HG03066 (cell line): ENCODE results near the gene PPARG.
"Not testable (repeated sequence)": the region's sequence is repeated elsewhere in the genome, so short reads cannot be mapped to it uniquely, and the experiment has no call there.

ENCODE experiments used
- ATAC-seq: cut with Tn5 transposase; IDR thresholded peaks from one replicate; pipeline ENCODE4 v1.9.1; 2021; ENCODE audit warnings: low read depth; ENCODE audit not compliant: unreplicated experiment

Gene PPARG

DNA sequence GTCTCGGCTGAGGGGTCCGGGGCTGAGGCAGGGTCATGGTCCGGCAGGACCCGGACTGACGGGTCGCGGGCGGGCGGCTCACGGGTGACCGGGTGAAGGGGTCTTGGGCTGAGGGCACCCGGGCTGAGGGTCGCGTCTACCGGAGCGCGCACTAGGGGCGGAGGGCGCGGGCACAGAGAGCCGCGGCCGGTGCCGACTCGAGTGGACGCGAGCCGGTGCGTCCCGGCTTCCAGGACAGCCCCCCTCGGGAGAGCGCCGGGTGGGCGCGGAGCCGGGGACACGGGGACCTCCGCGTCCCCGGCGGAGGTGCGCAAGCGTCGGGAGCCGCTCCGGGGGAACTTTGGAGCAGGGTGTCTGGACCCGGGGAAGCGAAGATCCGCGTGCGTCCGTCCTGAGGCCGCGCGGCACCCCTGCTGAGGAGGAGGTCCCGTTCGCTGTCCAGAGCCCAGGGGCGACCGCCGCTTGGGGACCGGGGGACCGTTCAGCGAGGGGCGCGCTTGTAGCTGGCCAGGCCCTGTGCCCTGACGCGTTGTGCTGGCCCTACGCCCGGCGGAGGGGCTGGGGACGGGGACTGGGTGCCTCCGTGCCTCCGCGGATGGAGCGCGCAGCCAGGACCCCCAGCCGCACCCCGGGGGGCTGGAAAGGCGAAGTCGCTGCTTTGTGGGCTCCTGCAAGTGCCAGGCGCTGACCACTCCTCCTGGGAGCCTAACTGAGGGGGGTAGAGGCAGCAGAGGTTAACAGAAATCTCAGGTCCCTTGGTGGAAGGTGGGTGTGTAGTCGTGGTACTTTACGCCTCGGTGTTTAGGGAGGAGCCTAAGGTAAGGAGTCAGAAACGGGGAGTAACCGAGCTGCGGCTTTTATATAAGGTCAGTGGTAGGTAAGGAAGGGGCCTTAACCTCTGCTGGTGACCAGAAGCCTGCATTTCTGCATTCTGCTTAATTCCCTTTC, at the start of gene PPARG:
Gene PPARG (plus strand): TSS at position 889 of the 948 bp plus-strand sequence. CDS start 90,642 bp downstream, outside the sequence.
- ATAC-seq: no peak

DNA sequence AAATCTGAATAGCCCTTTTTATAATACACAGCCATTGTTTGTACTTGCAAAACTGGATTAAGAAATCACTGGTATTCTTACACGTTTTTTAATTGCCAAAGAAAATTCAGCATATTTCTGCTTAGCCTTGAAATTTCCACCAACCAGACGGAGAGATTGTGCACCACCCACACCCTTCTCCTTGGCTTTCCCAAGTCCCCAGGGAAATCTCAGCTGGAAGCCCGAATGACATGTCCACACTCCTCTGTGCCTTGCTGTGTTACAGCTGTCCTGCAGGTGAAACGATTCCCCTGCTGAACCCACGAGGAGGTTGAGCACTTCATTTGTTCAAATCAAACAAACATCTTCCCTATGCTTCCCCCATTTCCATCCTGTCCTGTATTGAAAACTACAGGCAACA, 49.6 kb upstream of the PPARG start:
- no peak for ATAC-seq

DNA sequence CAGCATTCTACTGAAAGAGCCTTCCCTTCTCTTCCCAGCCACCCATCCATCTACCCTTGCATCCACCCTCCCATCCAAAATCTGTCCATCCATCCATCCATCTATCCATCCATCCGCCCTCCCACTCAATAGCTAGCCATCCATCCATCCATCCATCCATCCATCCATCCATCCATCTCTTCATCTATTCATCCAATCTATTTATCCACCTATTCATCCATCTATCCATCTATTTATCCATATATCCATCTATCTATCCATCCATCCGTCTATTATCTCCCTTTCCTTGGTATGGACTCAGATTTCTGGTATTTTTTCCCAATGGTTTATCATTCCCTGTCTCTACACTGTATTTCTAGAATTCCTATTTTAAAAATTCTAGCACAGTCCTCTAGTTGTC, 46.1 kb upstream of the PPARG start:
- no peak for ATAC-seq

DNA sequence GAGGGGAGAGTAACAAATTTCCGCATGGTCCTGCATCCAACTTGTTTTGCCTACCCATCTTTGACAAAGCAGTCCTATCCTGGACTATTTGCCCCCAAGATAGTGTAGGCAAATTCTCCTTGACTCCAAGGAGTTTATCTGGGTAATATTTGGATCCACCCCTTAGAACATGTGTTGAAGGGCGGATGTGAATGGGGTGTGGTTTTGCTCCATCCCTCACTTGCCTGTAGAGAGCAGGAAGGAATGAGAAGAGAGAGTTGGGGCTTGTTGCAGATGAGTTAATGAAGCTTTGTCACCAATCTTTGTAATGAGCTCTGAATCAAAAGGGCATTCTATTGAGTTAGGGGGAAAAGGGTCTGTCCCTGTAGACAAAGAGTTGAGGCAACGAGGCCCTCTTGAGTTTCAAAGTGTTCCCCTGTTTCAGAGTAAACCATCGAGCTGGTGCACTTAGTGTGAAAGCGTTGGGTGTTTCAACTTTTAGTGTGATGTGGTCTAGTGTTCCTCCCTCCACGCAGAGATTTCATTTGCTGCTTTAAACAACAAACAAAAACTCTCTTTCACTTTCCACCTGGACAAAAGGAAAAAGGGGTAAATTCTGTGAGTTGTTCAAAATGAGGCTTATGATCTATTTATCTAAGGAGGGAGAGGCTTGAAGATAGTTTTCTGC, 42.2 kb upstream of the PPARG start:
- no peak for ATAC-seq

DNA sequence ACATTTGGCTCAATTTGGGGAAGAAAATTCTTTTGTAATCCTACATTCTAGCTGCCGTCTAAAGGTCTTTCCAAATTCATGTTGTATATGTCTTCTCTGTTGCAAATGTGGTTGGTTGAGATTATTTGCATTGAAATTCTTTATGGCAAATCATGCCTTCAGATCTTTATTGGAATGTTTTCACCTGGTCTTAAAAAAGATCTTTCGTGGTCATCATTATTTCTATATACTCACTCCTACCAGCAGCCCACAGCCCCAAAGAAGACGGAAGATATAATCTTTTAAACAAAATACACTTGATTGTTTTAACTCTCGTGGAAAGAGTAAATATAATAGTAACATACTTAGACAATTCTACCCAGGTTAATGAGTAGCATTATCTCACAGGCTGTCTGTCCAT, 41.5 kb upstream of the PPARG start:
- ATAC-seq: no peak

DNA sequence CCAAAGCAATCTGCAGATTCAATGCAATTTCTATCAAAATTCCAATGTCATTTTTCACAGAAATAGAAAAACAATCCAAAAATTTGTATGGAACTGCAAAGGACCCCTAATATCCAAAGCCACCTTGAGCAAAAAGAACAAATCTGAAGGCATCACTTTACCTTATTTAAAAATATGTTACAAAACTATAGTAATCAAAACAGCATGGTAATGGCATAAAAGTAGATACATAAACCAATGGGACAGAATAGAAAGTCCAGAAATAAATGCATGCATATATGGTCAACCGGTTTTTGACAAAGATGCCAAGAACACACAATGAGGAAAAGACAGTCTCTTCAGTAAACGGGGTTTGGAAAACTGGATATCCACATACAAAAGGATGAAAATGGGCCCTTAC, 39.4 kb upstream of the PPARG start:
- no peak for ATAC-seq

DNA sequence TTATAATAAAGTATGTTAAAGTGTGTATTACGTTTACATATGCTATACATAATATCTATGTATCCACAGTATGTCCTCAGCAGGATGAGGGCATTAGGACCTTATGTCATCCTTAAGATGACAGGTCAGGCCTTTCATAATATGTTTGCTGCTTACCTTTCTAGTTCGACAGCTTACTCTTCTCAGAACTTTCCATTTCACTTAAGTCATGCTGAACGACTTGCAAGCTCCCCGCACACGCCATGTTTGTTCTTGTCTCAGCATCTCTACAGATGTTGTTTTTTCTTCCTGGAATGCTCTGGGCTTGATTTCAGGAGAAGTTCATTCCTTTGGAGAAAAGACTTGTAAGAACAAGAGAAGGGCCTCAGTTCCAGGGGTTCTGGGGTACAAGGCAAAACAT, 36.0 kb upstream of the PPARG start:
- ATAC-seq: no peak

DNA sequence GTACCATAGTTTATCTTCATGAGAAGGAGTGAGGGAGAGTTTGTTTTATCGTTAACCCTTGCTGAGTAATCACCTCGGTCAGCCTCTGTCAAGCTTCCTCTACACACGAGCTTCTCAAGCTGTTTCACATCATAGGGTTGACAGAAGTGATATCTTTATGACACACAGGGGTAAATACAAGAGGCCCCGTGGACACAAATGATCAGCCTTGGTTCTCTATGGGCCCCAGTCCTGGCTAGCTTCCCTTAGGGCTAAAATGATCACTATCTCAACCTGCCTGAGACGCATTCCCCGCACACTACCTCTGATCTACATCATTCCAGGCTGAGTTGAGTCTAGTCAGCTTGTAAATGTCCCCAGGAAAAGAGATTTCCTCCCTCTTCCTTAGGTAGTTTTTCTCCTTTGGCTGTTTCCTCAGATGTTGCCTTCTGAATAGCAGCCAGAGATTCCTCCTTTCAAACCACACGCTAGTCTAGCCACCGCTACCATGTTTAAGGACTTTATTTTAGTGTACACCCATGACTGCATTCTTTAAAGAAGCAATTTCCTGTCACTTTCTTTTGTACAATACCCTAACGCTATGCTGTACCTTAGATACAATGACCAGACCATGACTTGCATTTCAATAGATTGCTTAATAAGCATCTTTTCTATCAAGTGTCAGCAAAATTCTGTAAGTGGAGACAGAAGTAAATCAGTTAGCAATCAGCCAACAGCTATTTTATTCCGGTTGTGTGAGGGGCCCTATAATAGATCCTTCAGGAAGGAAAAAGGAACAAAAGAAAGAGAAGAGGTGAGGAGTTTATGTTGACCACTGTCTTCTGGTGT, 35.1 kb upstream of the PPARG start:
- no peak for ATAC-seq

DNA sequence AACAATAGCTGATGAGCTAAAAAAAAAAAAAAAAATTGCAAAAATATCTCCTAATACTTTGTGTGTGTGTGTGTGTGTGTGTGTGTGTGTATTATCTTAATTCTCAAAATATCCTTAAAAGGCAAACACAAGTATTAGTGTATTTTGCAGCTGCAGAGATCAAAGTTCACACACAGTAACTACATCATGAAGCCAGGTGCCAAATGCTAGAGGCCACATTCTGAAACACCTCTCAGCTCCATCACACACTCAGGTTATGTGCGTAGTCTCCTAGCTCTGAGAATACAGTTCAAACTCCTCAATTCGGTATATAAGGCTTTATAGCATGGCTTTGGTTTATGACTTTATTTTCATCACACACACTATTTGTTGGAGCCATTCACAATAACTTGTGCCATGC, 33.5 kb upstream of the PPARG start:
- ATAC-seq: no peak

DNA sequence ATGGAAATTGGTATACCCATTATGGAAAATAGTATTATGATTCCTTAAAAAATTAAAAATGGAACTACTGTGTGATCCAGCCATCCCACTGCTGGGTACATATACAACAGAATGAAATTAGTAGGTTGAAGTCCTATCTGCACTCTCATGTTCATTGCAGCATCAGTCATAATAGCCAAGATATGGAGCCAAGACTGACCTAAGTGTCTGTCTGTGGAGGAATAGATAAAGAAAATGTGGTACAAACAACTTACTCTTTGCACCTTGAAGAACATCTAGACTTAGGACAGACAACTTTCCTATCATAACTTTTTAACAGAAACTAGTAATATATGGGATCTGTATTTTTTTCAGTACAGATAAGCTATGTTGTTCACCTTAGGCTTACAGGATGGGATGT, 30.0 kb upstream of the PPARG start:
- ATAC-seq: no peak

DNA sequence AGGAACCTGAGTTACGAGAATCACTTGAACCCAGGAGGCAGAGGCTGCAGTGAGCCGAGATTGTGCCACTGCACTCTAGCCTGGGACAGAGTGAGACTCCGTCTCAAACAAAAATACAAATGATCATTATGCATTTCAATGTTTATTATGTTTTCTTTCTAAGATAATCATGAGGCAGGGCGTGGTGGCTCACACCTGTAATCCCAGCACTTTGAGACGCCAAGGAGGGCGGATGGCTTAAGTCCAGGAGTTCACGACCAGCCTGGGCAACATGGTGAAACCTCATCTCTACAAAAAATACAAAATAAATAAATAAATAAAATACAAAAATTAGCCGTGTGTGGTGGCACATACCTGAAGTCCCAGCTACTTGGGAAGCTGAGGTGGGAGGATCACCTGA, 26.7 kb upstream of the PPARG start:
- ATAC-seq: not testable (repeated sequence)

DNA sequence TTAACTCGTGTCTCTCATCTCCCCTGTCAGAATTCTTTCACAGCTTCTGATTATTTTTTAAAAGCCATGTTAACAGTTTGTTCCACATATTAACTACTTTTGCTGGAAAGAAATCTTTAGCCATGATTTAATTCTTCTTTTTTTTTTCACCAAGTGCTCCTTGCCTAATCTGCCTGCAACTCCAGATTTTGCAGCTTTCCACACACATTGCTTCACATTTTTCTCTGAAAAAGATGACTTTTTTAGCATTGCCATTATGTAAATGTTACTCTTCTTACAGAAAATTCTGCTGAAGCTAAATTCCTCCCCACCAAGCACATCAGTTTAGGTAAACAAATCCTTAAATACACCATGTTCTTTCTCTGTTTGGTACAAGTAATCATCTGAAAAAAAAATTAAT, 23.4 kb upstream of the PPARG start:
- no peak for ATAC-seq

DNA sequence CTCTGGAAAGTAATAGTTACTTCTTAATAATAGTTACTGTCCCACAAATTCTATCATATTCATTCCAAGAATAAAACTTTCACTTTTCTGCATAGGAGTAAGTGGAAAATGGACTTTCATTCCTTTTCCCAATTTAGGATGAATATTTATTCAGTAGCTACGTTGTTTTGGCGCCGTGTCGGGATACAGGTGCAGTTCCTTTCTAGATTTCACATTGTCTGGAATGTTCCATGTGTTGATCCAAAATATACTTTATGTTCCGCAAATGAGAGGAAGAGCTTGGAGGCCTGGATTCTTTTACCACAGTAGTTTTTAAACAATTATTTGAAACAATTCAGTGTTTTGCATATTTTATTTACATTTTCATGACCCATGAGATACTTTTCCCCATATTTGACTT, 22.8 kb upstream of the PPARG start:
- no peak for ATAC-seq

DNA sequence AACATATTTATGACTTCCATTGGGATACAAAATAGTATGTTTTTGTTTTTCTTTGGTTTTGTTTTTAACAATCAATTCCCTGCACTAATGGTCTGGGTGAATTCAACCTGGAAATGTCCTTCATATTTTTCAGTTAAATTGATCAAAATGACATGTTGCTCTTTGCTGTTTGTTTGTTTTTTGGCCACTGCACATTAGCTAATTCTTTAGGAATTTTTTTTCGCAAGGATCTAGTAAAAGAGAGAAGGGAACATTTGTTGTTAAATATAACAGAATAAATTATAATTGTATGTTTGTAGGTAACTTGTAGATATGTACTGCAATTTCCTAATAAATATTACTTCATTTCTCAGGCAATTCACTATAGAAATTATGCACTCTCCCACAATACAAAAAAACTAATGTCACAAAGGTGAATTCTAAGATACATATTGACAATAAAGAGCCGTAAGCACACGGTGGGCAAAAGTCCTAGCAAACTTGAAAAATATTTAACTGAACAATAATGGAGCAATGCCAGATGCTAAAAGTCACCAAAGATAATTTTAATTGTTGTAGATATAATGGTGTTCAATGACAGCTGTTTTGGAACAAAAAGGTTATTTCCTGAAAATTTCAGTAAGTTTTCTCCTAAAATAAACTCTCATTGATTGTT, 21.4 kb upstream of the PPARG start:
- no peak for ATAC-seq

DNA sequence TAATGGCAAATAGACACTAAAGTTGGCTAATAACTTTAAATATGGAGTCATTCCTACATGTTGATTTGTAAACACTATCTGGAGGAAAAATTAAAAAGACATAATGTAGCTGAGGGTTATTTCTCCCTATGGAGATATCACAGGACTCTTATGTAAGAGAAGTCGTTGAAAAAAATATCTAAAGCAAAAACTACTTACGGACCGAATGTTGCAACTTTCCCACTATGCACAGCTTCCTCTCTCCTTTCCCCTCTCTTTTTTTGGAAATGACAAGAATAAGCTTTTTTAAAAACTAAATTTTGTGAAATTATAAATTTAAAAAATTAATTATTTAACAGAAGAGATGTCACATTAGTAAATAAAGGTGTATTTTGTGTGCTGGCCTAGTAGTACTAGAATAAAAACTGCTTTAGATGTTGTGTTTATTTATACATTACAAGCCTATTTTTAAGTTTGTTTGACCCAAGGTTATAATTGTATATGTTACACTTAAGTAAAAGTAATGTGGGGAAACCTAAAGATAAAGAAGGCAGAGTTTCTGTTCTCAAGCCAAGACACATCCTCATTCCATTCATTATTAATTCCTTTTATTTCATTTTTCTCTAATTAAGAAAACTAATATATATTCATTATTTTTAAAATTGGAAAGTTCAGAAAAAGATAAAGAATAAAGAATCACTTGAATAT, 20.7 kb upstream of the PPARG start:
- no peak for ATAC-seq

DNA sequence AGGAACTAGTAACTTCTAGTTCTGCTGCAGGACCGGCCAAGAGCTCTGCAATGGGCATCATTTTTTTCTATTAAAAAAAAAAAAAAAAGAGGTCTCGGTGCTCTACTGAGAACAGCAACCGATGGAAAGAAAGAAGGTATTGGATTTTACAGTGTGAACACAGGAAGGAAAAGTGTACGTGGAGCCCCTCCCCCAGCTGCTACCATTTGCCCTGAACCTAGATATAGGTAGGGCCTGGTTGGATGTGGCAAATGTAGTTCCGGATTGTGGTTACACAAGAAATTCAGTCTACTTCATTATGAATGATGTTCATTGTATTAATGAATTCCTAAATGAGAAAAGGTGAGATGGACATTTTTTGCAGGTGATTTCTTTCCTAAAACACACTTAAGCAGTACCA, 17.9 kb upstream of the PPARG start:
- ATAC-seq: no peak

DNA sequence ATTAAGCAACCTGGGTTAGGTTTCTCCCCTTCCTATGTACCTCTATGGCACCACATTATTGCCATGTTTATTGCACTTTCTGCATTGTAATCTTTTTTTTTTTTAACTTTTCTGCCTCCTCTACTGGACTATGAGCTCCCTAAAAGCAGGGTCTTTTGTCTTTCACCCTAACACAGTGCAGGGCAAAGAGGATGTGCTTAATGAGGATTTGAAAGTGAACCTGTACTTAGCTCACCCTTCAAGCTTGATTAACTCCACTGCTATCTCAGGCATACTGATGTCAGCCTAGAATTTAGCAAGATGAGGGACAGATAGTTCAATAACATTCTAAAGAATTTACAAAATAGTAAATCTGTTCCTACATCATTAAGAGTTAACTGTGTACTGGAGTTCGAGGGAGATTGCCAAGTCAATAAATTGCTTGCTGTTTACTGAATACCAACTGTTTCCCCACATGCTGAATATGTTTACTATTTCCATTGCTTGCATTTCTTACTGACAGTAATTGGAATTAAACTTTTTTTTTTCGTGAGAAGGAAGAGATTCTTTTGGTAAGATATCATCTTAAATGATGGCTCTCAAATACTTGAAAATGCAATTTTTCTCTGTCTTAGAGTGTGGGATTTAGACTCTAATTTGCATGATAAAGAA, 15.7 kb upstream of the PPARG start:
- ATAC-seq: peak; percentile 99

DNA sequence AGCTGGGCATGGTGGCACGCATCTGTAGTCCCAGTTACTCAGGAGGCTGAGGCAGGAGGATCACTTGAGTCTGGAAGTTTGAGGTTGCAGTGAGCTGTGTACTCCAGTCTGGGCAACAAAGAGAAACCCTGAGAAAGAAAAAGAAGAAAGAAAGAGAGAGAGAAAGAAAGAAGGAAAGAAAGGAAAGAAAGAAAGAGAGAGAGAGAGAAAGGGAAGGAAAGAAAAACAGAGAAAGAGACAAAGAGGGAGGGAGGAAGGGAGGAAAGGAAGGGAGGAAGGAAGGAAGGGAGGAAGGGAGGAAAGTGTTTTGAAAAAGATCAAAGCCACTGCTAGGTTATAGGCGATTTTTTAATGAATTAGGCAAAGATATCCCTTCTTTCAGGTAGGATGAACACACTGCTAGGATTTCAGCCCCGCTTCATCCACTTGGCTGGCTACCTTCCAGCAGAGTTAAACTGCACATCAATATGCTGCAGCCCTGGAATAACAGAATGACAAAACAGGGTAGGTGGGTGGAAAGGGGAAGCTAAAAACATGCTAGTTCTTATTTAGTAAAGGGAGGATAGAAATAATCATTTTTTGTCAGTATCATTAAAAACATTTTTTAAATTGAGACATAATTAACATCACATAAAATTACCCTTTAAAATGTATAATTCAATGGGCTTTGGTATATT, 12.8 kb upstream of the PPARG start:
- no peak for ATAC-seq

DNA sequence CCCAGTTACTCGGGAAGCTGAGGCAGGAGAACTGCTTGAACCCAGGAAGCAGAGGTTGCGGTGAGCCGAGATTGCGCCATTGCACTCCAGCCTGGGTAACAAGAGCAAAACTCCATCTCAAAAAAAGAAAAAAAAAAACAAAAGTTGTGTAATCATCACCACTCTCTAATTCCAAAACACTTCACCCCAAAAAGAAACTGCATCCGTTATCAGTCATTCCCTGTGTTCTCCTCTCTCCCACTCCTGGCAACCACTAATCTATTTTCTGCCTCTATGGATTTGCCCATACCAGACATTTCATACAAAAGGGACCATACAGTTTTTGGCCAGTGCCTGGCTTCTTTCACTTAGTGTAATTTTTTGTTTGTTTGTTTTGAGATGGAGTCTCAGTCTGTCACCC, 12.0 kb upstream of the PPARG start:
- not testable (repeated sequence) for ATAC-seq
